ENCODE results near the gene TTYH3. TPM values are rescaled to one million over a fixed set of nuclear protein-coding genes. Genes with fewer than 3 reads are reported as not detected.

TTYH3 gene
- total RNA-seq, 1 donor from 2014 or later: 250 TPM

DNA sequence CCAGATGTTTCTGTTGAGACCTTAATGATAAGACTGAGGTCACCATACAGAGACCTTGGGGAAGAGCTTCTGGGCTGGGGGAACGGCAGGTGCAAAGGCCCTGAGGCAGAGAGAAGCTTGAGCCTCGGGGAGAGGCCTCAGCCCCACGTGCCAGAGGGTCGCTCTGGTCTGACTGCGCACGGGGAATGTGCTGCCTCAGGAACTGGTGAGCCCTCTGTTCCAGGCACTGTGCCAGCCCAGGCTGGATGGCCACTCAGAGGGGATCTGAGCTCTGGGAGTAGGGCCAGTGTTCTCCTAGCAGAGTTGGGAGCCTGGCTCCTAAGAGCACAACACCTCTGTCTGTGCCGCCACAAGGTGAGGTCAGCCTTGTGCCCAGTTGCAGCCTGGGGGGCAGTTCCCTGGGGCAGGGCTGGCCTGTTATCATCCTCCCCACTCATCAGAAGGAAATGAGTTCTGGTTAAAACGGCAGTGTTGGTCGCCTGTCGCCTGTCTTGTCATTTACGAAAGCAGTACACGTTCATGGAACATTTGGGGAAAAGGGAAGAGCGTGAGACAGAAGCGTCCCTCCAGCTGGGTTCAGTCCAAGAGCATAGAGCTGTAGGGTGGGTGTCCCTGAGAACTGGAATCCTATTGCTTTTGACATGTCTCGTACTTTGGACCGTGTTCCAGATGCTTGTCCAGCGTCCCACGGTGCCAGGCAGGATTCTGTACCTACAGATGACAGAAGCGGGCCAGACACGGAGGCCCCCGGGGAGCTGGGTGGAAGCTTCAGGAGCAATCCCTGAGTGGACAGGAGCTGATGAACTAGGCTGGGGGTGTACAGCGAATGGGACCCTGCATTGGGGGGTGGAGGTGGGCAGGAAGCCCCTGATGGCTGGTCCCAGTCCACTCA lies 4.3 kb downstream of the TTYH3 start:
- Mint-ChIP-seq H3K4me3 (ENCODE audit: unreplicated experiment) (peak overlapping the region; percentile 57), H3K4me1 (ENCODE audit: unreplicated experiment) (peaks cover 14% of the 10 kb centered on the region), H3K36me3 (ENCODE audit: low read depth, unreplicated experiment) (peaks cover 8% of the 10 kb centered on the region), H3K27me3 (ENCODE audit: unreplicated experiment) (peaks cover 12% of the 10 kb centered on the region), H3K9me3 (ENCODE audit: unreplicated experiment) (no peaks in the 10 kb centered on the region), H3K27ac (ENCODE audit: unreplicated experiment) (peak overlapping the region; percentile 64)
- DNase-seq (ENCODE audit: low spot score): no peak
- TF ChIP-seq, protein P1, sequence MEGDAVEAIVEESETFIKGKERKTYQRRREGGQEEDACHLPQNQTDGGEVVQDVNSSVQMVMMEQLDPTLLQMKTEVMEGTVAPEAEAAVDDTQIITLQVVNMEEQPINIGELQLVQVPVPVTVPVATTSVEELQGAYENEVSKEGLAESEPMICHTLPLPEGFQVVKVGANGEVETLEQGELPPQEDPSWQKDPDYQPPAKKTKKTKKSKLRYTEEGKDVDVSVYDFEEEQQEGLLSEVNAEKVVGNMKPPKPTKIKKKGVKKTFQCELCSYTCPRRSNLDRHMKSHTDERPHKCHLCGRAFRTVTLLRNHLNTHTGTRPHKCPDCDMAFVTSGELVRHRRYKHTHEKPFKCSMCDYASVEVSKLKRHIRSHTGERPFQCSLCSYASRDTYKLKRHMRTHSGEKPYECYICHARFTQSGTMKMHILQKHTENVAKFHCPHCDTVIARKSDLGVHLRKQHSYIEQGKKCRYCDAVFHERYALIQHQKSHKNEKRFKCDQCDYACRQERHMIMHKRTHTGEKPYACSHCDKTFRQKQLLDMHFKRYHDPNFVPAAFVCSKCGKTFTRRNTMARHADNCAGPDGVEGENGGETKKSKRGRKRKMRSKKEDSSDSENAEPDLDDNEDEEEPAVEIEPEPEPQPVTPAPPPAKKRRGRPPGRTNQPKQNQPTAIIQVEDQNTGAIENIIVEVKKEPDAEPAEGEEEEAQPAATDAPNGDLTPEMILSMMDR (IDR thresholded peaks at IDR 0.05; ENCODE audit: unreplicated experiment): no peak

DNA sequence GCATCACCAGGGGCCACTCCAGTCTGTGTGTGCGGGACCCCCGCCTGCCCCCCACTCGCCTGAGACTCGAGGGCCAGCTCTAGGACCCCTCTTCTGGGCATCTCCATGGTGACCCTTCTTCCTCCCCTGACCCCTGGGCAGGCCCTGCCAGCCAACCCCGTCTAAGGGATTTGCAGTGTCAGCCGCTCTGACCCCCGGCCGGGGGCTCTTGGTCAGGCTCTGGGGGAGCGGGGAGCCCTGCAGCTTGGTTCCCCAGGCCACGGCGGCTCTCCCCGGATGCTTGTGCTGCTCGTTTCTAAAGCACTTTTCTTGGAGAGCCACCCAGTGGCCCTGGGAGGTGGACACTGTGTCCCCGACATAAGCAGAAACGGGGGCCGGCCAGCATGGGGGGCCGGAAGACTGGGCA lies 5.3 kb downstream of the TTYH3 start:
- H3K36me3 Mint-ChIP-seq (ENCODE audit: low read depth, unreplicated experiment): peaks cover 8% of the 10 kb centered on the region
- no peaks in the 10 kb centered on the region for H3K9me3 Mint-ChIP-seq (ENCODE audit: unreplicated experiment)
- H3K4me3 Mint-ChIP-seq (ENCODE audit: unreplicated experiment): no peak overlapping the region
- no peak overlapping the region for H3K27ac Mint-ChIP-seq (ENCODE audit: unreplicated experiment)
- no peak for DNase-seq (ENCODE audit: low spot score)
- H3K4me1 Mint-ChIP-seq (ENCODE audit: unreplicated experiment): peaks cover 12% of the 10 kb centered on the region
- peaks cover 10% of the 10 kb centered on the region for H3K27me3 Mint-ChIP-seq (ENCODE audit: unreplicated experiment)
- TF ChIP-seq, protein P1 (IDR thresholded peaks at IDR 0.05; ENCODE audit: unreplicated experiment): no peak

DNA sequence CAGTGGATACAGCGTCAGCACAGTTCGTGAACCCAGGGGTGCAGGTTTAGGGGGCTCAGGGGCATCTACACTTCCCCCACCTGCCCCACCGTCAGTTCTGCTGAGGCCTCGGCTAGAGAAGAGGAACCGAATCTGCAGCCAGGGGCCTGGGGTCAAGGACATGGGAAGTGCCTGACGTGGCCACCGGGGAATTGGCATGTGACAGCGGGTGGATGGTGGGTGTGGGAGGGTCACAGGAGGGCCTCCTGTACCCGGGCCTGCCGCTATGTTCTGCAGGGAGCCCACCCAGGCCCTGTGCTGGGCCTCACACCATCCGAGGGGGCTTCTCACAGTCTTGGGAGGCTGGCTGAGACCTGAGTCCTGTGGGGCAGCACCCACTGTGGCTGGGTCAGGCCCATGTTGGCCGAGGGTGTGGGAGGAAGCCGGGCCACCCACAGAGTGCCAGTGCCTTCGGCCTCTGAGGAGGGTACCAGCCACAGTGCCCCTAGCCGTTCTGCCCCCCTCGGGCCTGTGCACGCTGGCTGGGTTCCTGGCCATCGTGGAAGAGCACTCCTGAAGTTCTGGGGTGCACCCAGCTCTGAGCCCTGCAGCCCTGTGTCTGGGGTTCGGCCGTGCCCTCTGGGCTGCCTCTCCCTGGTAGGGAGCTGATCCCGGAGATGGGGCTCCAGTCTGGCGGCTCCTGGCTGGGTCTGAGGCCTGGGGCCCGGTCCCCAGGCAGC lies 5.9 kb downstream of the TTYH3 start:
- TF ChIP-seq, protein P1 (IDR thresholded peaks at IDR 0.05; ENCODE audit: unreplicated experiment): no peak
- DNase-seq (ENCODE audit: low spot score): no peak
- peaks cover 12% of the 10 kb centered on the region for H3K4me1 Mint-ChIP-seq (ENCODE audit: unreplicated experiment)
- H3K27me3 Mint-ChIP-seq (ENCODE audit: unreplicated experiment): peaks cover 10% of the 10 kb centered on the region
- no peak overlapping the region for H3K27ac Mint-ChIP-seq (ENCODE audit: unreplicated experiment)
- H3K9me3 Mint-ChIP-seq (ENCODE audit: unreplicated experiment): no peaks in the 10 kb centered on the region
- no peak overlapping the region for H3K4me3 Mint-ChIP-seq (ENCODE audit: unreplicated experiment)
- peaks cover 8% of the 10 kb centered on the region for H3K36me3 Mint-ChIP-seq (ENCODE audit: low read depth, unreplicated experiment)

DNA sequence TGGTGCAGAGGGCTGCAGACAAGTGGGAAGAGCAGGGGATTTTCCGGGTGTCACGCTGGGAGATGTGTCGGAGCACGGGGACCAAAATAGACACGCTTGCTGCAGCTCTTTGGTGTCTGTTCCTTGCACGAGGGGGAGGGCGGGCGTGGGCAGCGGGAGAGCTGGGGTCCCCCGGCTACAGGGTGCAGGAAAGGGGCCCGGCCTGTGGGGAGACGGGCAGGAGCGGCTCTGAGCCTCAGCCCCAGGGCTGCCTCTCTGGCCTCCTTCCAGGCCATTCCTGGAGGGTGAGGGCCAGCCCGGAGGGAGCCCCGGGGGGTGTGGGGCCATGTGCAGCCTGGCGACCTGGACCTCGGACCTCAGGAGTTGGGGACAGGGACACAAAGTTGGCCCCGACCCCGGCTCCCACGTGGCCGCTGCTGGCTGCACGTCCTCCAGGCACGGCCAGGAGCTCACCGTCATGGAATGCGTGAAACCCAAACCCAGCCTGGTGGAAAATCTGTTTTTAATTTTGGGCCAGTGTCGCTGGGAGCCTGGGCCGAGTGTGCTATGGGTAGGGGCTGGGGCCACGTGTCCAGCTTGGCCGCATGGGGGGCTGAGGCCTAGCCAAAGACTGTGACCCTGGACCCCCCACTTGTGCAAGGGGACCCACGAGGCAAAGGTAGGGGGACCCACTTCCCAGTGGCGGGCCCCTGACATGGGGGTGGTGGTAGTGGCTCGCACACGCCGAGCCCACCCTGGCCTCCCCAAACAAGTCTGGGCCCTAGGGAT lies 6.6 kb downstream of the TTYH3 start:
- Mint-ChIP-seq H3K9me3 (ENCODE audit: unreplicated experiment) (no peaks in the 10 kb centered on the region), H3K4me1 (ENCODE audit: unreplicated experiment) (peaks cover 12% of the 10 kb centered on the region), H3K4me3 (ENCODE audit: unreplicated experiment) (no peak overlapping the region), H3K27me3 (ENCODE audit: unreplicated experiment) (peaks cover 7% of the 10 kb centered on the region), H3K36me3 (ENCODE audit: low read depth, unreplicated experiment) (peaks cover 8% of the 10 kb centered on the region), H3K27ac (ENCODE audit: unreplicated experiment) (no peak overlapping the region)
- TF ChIP-seq, protein P1 (IDR thresholded peaks at IDR 0.05; ENCODE audit: unreplicated experiment): no peak
- DNase-seq (ENCODE audit: low spot score): no peak

All from endothelial cell (in vitro differentiated cells).